ENCODE data around the gene KAT8. TPM values are rescaled to one million over a fixed set of nuclear protein-coding genes. Genes with fewer than 3 reads are reported as not detected.

The KAT8 gene
- total and polyA plus RNA-seq, 9 of the 15 experiments (the other 6 are each of a cell fraction or from before 2014, with no cell fraction given): 10.0 to 98.5 (median 76.4) TPM

GRCh38 chr16:31142109-31143010, 24.9 kb downstream of the KAT8 start (continued):
- no peak for TF ChIP-seq ZNF347 (CRISPR knock-in tag; IDR thresholded peaks at IDR 0.05; ENCODE audit: low read depth)
- TF ChIP-seq SNIP1 (IDR thresholded peaks at IDR 0.05; ENCODE audit: low read depth): no peak
- 0 out of 2 replicates have a peak, but pooled peaks have one; percentile 19 for TF ChIP-seq ZNF384 (IDR thresholded peaks at IDR 0.05; ENCODE audit: low read depth, low read length)
- 0 out of 2 replicates have a peak, but pooled peaks have one; percentile 13 for TF ChIP-seq MBD2 (IDR thresholded peaks at IDR 0.05; ENCODE audit: borderline replicate concordance, low read depth)
- peak; percentile 37; the same call in 1 of the 2 replicates for TF ChIP-seq JUND (IDR thresholded peaks at IDR 0.05; ENCODE audit: borderline replicate concordance, low read depth, low read length)
- no peak; the same call in 2 of the 3 replicates for TF ChIP-seq JUND (tag; IDR thresholded peaks at IDR 0.05; ENCODE audit: borderline replicate concordance, low read depth, low read length)
- 0 out of 2 replicates have a peak, but pooled peaks have one; percentile 37 for TF ChIP-seq ERF (CRISPR knock-in tag; IDR thresholded peaks at IDR 0.05)
- peak; percentile 38 for TF ChIP-seq DACH1 (IDR thresholded peaks at IDR 0.05; ENCODE audit: partially characterized antibody)
- TF ChIP-seq CBFA2T3 (IDR thresholded peaks at IDR 0.05): no peak
- peak; percentile 98 for TF ChIP-seq RB1 (IDR thresholded peaks at IDR 0.05; ENCODE audit: low read depth)
- TF ChIP-seq NR4A1 (CRISPR knock-in tag; IDR thresholded peaks at IDR 0.05): no peak
- TF ChIP-seq NR4A1 (tag; IDR thresholded peaks at IDR 0.05): peak; percentile 77; the same call in 1 of the 2 replicates
- peak; percentile 91 for TF ChIP-seq FUS (optimal IDR thresholded peaks at IDR 0.05; ENCODE audit: low read depth, low read length)
- TF ChIP-seq NR0B1 (IDR thresholded peaks at IDR 0.05; ENCODE audit: partially characterized antibody): no peak
- peak; percentile 38; the same call in 1 of the 2 replicates for TF ChIP-seq E2F3 (CRISPR knock-in tag; IDR thresholded peaks at IDR 0.05)
- TF ChIP-seq E2F1 (CRISPR knock-in tag; IDR thresholded peaks at IDR 0.05): 0 out of 2 replicates have a peak, but pooled peaks have one; percentile 69
- no peak for TF ChIP-seq SMARCE1 (IDR thresholded peaks at IDR 0.05)
- no peak for TF ChIP-seq CBFB (CRISPR knock-in tag; IDR thresholded peaks at IDR 0.05)
- TF ChIP-seq ZNF263 (CRISPR knock-in tag; IDR thresholded peaks at IDR 0.05; ENCODE audit: borderline replicate concordance): peak; percentile 59; the same call in 1 of the 2 replicates
- TF ChIP-seq CTBP1 (IDR thresholded peaks at IDR 0.05; ENCODE audit: borderline replicate concordance): peak; percentile 93
- TF ChIP-seq NRF1 (conservative IDR thresholded peaks at IDR 0.05 in 1 of 2, IDR thresholded peaks at IDR 0.05 in 1 of 2): peak; percentile 68 to 75
- TF ChIP-seq PHF8 (IDR thresholded peaks at IDR 0.05; ENCODE audit: borderline replicate concordance, low read length): peak; percentile 40; the same call in 1 of the 2 replicates
- TF ChIP-seq POLR2A (conservative IDR thresholded peaks at IDR 0.05): peak; percentile 65
